Head of caudate nucleus (tissue), 42 donors: ENCODE measurements around the gene NXF1.
"Not testable (repeated sequence)": the region's sequence is repeated elsewhere in the genome, so short reads cannot be mapped to it uniquely, and the experiment has no call there.

Experiments
- DNase-seq, 42 donors: peaks; one replicate each; pipeline versions ENCODE4 v3.0.0 to v3.0.0-alpha.2; 2020 to 2021; ENCODE audit warnings: mixed read lengths in 7 of 42
- intact Hi-C: fragments of 100-400 bp; cut with DNase I; formaldehyde crosslinking; loops from one replicate; pipeline ENCODE4 v1.15.0; 2022

The NXF1 gene

DNA sequence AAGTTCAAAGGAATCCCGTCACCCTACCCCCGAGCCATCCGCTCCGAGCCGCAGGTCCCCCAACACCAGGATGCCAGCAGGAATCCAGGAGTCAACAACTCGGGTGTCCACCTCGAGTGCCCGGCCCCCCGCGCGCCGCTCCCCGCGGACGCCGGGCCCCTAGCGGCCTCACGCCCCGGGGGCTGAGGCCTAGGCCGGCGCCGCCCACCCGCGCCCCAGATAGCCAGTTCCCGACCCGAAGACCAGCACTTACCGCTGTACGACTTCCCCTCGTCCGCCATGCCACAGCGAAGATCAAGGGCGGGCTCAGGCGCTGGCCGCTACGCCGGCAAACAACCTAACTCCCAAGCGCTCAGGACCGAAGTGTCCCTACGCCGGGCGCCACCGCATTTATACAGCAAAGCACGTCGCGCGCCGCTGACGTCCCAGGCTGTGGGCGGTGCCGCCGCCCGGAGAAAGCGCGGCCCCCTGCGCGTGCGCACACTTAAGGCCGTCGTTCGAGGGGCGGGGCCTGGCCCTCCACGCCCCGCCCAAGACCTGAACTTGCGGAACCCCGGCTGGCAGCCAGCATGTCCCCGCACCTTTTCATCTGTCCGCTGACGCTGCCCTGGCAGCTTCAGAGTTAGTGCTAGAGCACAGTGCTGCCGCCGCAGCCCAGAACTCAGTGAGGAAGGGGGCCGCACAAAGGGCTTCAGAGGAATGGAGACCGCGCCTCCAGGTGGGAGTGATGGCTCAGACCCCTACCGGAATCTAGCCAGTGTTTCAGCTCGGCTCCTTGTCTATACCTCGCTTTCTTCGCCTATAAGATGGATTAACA is at the start of gene NXF1:
Gene NXF1, minus strand, starts transcription at position 365 of the 817 bp plus-strand sequence. Its CDS starts 84 bp downstream, at position 281.
- intact Hi-C loops: loop anchor here (2.0 kb wide), 1 partner anchor 16 kb away; no protein-coding TSS in a partner anchor
- DNase-seq: peak; percentile 89 to 98 (median 96)

GRCh38 chr11:62854013-62854824 is 49.0 kb upstream of the NXF1 start:
- no peak for DNase-seq
- intact Hi-C loops: no loop called here

DNA sequence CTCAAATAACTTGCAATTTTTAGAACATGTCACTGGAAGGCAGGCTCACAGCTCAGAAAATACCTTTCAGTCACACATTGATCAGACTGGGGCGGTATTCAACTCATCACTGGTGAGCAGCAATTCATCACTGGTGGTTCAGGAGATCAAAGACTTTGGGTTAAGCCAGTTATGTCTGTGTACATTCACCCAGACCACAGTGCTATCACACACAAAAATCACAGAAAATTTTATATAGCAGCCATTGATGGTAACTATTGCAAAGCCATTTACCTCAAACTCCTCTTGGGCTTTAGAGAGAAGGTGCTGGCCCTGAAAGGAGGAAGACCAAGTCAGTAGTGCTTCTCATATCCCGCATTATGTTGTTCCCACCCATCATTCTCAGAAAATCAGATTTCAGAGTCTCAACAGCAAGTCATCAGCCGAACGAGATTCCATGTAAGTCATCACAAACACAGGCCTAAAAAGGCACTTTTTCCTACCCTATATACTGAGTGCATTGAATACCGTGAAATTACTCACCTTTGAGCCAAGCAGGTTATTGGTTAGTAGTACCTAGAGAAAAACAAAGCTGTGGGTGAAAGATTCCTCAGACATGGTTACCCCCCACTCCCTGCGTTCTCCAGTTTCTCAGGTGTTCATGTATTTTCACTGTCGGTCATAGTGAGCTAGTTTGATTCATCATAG is 48.2 kb upstream of the NXF1 start:
- intact Hi-C loops: no loop called here

GRCh38 chr11:62852523-62853188 is 47.4 kb upstream of the NXF1 start:
- DNase-seq: no peak
- intact Hi-C loops: no loop called here

More for the DNA sequence above, 48.2 kb upstream of the NXF1 start:
- no peak for DNase-seq

DNA sequence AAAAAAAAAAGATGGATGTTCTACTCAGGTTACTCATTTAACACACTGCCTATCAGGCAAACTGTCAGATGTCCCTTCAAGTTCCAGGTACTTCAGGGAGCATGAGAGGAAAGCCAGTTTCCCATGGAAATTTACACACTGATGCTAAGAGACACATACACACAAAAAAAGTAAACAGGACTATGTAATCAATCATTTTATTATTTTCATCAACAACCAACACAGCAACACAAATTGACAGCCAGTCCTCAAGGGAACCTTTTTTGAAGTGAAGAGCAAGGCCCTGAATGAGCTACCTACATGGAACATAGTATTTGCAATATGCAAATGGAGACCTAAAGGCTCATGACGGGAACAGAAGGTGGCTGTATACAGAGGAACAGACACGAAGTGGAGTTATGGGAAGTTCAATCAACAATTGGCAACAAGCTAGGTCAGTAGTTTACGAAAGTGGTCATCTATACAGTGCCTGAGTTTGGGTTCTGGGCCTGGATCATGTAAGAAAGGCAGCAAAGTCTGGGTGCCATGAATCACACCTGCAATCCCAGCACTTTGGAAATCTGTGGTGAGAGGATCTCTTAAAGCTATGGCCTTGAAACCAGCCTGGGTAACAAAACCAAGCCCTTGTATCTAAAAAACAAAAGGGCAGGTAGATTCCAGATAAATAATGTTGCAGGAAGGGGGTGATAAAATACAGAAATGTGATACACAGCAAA is 46.7 kb upstream of the NXF1 start:
- no peak for DNase-seq

DNA sequence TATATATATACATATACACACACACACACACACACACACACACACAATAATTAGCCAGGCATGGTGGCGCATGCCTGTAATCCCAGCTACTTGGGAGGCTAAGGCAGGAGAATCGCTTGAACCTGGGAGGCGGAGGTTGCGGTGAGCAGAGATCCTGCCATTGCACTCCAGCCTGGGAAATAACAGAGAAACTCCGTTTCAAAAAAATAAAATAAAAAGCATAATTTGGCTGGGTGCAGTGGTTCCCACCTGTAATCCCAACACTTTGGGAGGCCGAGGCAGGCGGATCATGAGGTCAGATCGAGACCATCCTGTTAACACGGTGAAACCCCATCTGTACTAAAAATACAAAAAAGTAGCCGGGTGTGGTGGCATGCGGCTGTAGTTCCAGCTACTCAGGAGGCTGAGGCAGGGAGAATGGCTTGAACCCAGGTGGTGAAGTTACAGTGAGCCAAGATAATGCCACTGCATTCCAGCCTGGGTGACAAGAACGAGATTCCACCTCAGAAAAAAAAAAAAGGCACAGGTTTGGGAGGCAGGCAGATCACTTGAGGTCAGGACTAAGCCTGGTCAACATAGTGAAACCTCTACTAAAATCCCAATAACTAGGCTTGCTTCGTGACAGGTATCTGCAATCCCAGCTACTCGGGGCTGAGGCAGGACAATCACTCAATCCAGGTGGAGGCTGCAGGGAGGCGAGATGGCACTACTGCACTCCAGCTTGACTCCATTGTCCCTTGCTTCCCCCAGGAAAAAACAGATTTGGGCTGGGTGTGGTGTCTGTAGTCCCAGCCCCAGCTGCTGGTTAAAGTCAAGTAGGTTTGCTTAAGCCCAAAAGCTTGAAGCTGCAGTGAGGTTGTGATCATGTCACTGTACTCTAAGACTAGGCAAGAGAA is 45.9 kb upstream of the NXF1 start:
- DNase-seq: no peak
- intact Hi-C loops: no loop called here

More for the DNA sequence above, 46.7 kb upstream of the NXF1 start:
- intact Hi-C loops: no loop called here

DNA sequence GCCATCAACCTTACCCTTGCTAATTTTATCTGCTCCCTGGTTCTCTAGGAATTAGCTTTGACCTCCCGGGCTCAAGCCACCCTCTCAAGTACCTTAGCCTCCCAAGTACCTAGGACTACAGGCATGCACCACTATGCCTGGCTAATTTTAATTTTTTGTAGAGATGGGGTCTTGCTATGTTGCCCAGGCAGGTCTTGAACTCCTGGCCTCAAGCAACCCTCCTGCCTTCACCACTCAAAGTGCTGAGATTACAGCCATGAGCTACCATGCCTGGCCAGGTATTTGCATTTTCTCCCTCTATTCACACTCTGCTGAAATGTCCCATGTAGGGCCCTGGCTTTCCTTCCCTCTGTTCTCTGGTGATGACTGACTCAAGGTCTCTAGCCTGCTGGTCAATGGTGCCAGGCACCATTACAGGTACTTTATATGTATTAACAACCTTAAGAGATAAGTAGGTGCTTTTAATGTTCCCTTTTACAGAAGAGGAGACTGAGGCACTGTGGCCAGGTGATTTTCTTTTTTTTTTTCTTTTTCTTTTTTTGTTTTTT is 42.6 kb upstream of the NXF1 start:
- intact Hi-C loops: no loop called here
- DNase-seq: no peak

GRCh38 chr11:62846177-62846576 is 40.9 kb upstream of the NXF1 start:
- no peak for DNase-seq
- intact Hi-C loops: no loop called here

- intact Hi-C loops: no loop called here
- DNase-seq: no peak
Measured at GRCh38 chr11:62844154-62844553, 38.9 kb upstream of the NXF1 start.

- DNase-seq: no peak
- intact Hi-C loops: no loop called here
Measured at GRCh38 chr11:62843466-62843865, 38.2 kb upstream of the NXF1 start.

- DNase-seq, intact Hi-C loops: not testable (repeated sequence)
Measured at GRCh38 chr11:62842891-62843290, 37.7 kb upstream of the NXF1 start.

DNA sequence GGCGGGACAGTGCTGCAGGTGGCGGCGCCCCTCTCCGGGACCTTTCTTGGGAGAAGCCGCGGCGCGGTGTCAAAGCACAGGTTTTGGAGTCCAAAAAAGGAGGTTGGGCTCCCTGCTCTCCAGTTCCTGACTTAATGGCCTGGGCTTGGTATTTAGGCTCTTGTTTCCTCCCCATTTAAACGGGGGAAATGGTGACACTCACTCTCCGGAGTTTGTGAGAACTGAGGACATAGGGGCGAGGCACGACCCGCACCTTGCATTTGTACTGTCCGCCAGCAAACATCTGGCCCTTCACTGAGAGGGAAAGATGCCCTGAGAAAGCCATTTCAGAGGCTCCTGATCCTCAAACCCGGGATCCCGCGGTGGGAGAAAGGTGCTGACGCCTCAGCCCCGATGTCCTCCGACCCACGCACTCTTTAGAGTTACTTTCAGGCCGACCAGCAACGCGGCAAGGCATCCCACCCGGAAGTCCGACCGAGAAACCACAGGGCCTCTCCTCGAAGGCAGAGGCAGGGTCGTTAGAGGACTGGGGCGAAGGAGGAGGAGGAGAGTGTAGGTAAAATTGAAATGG is 37.0 kb upstream of the NXF1 start:
- peak in 25 of 42 donors; percentile 5 to 52 (median 28) for DNase-seq
- intact Hi-C loops: no loop called here

DNA sequence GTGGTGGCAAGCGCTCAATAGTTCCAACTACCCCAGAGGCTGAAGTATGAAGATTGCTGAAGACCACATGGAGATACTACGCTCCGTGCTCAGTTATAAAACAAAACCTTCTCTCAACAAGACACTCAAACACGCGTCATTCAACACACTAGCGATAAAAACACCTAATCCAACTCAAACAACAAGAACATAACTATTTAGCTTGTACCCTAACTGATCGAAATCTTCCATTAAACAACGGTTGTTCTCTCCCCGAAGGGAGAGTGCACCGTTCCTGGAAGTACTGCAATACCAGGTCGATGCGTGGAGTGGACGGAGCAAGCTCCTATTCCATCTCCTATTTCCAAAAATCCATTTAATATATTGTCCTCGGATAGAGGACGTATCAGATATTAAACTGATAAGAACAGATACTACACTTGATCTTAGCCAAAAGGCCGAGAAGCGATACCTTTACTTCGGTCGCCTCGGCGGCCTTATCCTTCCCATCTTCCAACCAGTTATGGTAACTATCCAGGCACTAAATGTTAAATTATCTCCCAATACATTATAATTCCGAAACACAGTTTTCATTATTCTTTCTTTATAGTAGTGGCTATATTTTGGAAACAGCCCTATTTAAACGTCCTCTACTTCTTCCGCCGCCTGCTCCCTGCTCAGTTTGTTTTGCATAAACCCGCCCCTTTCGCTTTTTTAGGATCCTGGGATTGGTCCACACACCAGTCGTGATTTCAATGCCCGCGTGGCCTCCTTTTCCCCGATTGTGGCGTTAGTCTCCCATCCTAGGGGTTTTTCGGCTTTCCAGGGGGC is 36.3 kb upstream of the NXF1 start:
- intact Hi-C loops: no loop called here
- DNase-seq: peak; percentile 72 to 96 (median 88)

DNA sequence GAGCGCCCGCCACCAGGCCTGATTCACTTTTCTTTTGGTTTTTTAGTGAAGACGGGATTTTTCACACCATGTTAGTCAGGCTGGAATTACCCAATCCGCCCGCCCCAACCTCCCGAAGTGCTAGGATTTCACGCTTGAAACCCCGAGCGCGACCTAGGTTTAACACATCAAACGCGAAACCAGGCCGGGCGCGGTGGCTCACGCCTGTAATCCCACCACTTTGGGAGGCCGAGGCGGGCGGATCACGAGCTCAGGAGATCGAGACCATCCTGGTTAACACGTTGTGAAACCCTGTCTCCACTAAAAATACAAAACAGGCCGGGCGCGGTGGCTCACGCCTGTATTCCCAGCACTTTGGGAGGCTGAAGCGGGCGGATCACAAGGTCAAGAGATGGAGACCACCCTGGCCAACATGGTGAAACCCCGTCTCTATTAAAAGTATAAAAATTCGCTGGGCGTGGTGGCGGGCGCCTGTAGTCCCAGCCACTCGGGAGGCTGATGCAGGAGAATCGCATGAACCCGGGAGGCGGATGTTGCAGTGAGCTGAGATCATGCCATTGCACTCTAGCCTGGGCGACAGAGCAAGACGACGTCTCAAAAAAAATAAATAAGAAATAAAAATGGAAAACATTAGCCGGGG is 35.6 kb upstream of the NXF1 start:
- intact Hi-C loops: not testable (repeated sequence)
- DNase-seq: peak in 41 of 42 donors; percentile 28 to 77 (median 61)
